ENCODE data around the gene KIAA0930.
A peak's percentile ranks its signal among the peaks of the same experiment; 100 is the strongest.

KIAA0930 gene

DNA sequence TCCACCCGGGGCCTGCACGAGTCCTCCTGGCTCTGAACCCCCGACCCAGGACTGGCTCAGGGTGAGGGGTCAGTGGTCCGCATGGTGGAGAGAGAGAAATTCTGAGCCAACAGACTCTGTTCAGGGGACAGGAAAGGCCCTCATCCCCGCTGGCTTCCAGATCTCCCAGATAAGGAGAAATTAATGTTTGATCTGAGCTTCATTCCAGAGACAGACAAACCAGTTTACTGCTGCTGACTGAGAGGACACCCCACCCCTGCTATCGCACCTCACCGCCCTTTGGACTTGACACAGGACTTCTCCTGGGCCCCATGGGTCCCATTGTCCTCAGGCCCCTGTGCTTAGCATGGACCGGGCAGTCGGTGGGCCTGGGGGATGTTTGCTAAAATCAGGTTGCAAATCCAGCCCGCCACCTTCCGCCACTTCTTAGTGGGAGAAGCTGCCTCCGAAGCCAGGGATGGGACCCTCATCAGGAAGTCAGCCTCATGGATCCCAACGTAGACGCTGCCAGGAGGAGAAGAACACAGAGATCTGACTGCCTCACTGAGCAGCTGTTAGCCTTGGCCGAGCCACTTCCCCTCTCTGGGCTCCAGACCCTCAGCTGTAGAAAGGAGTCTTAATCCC is 32.9 kb upstream of the KIAA0930 start:
- Histone ChIP-seq H3K36me3 (ENCODE audit: control insufficient read depth in 2 of 2, insufficient read depth in 2 of 2, low read length in 2 of 2) (no peaks in the 10 kb centered on the region), H3K4me1 (ENCODE audit: control insufficient read depth, insufficient read depth, low read length) (peaks cover 20% of the 10 kb centered on the region), H3K9ac (ENCODE audit: low read length in 2 of 2) (no peak overlapping the region), H3K27me3 (ENCODE audit: control insufficient read depth in 1 of 2, insufficient read depth in 2 of 2, low read length in 2 of 2) (no peaks in the 10 kb centered on the region), H3K4me3 (ENCODE audit: low read length in 2 of 2) (no peak overlapping the region), H3K9me3 (ENCODE audit: control insufficient read depth in 2 of 2, low read length in 2 of 2) (no peaks in the 10 kb centered on the region), H3K27ac (ENCODE audit: low read length) (no peak overlapping the region)

DNA sequence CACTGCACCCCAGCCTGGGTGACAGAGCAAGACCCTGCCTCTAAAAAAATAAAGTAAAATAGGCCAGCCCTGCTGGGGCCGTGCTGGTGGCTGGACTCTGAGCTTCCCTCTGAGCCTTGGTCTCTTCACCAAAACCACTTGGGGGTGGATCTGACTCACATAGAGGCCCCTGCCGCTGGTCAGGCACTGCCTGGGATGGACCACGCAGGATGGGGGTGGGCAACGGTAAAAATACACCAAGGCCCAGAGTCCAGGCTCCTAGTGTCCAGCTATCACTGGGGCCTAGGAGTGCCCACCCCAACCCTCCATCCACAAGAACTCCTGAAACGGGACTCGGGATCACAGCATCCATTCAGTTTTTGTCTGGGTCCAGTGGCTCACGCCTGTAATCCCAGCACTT is 31.8 kb upstream of the KIAA0930 start:
- Histone ChIP-seq H3K4me1 (ENCODE audit: control insufficient read depth, insufficient read depth, low read length) (peaks cover 24% of the 10 kb centered on the region), H3K27me3 (ENCODE audit: control insufficient read depth in 1 of 2, insufficient read depth in 2 of 2, low read length in 2 of 2) (peaks cover 0 to 4% of the 10 kb centered on the region in 2 donors), H3K27ac (ENCODE audit: low read length) (peak overlapping the region; percentile 60), H3K4me3 (ENCODE audit: low read length in 2 of 2) (no peak overlapping the region), H3K36me3 (ENCODE audit: control insufficient read depth in 2 of 2, insufficient read depth in 2 of 2, low read length in 2 of 2) (no peaks in the 10 kb centered on the region), H3K9me3 (ENCODE audit: control insufficient read depth in 2 of 2, low read length in 2 of 2) (no peaks in the 10 kb centered on the region), H3K9ac (ENCODE audit: low read length in 2 of 2) (no peak overlapping the region)

- H3K36me3 ChIP-seq (ENCODE audit: control insufficient read depth in 2 of 2, insufficient read depth in 2 of 2, low read length in 2 of 2), result no peaks in the 10 kb centered on the region
- peaks cover 24% of the 10 kb centered on the region for H3K4me1 ChIP-seq (ENCODE audit: control insufficient read depth, insufficient read depth, low read length)
- peak overlapping the region in 1 of 2 donors; percentile 13 for H3K9ac ChIP-seq (ENCODE audit: low read length in 2 of 2)
- H3K9me3 ChIP-seq (ENCODE audit: control insufficient read depth in 2 of 2, low read length in 2 of 2), result no peaks in the 10 kb centered on the region
- H3K4me3 ChIP-seq (ENCODE audit: low read length in 2 of 2), result no peak overlapping the region
- H3K27me3 ChIP-seq (ENCODE audit: control insufficient read depth in 1 of 2, insufficient read depth in 2 of 2, low read length in 2 of 2), result peaks cover 0 to 4% of the 10 kb centered on the region in 2 donors
- peak overlapping the region; percentile 60 for H3K27ac ChIP-seq (ENCODE audit: low read length)
These were observed 31.0 kb upstream of the KIAA0930 start for GRCh38 chr22:45271667-45272201.

DNA sequence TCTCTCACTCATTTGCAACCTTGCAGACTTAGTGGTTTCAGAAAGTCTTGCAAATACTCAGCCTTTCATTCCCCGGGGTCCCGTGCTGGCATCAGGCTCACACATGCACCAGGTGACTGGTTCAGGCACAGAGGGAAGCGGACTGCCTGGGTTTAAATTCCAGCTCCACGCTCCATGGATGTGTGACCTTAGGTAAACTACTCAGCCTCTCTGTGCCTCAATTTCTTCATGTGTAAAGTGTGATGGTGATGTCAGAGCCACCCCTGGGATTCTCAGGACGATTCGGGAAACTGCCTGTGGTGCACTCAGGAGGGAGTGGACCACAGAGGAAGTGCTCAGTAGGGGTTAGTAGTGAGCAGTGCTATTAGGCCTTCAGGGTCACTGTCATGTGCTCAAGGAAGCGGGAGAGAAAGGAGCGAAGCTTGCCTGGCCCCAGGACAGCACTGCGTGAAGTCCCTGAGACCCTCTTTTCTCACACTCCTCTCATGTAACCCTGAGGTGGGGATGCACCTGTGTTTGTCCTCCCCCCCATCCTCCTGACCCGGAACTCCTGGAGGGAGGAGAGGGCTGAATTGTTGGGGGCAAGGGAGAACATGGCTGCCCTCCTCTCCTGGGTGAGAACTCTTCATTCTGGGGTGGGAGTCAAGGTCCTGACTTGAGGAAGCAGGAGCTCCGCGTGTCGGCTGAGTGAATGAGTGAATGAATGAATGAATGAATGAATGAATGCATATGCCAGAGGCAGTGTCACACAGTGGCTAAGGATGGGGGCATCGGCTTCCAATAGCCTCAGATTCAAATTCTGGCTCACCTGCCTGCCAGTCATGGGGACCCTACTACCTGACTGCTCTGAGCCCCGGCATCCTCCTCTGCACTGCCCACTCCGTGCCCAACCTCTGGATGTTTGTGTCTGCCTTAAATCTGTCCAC is 29.7 kb upstream of the KIAA0930 start:
- Histone ChIP-seq H3K4me1 (ENCODE audit: control insufficient read depth, insufficient read depth, low read length) (peaks cover 24% of the 10 kb centered on the region), H3K27me3 (ENCODE audit: control insufficient read depth in 1 of 2, insufficient read depth in 2 of 2, low read length in 2 of 2) (peaks cover 0 to 4% of the 10 kb centered on the region in 2 donors), H3K4me3 (ENCODE audit: low read length in 2 of 2) (no peak overlapping the region), H3K27ac (ENCODE audit: low read length) (no peak overlapping the region), H3K9ac (ENCODE audit: low read length in 2 of 2) (no peak overlapping the region), H3K9me3 (ENCODE audit: control insufficient read depth in 2 of 2, low read length in 2 of 2) (no peaks in the 10 kb centered on the region), H3K36me3 (ENCODE audit: control insufficient read depth in 2 of 2, insufficient read depth in 2 of 2, low read length in 2 of 2) (no peaks in the 10 kb centered on the region)

DNA sequence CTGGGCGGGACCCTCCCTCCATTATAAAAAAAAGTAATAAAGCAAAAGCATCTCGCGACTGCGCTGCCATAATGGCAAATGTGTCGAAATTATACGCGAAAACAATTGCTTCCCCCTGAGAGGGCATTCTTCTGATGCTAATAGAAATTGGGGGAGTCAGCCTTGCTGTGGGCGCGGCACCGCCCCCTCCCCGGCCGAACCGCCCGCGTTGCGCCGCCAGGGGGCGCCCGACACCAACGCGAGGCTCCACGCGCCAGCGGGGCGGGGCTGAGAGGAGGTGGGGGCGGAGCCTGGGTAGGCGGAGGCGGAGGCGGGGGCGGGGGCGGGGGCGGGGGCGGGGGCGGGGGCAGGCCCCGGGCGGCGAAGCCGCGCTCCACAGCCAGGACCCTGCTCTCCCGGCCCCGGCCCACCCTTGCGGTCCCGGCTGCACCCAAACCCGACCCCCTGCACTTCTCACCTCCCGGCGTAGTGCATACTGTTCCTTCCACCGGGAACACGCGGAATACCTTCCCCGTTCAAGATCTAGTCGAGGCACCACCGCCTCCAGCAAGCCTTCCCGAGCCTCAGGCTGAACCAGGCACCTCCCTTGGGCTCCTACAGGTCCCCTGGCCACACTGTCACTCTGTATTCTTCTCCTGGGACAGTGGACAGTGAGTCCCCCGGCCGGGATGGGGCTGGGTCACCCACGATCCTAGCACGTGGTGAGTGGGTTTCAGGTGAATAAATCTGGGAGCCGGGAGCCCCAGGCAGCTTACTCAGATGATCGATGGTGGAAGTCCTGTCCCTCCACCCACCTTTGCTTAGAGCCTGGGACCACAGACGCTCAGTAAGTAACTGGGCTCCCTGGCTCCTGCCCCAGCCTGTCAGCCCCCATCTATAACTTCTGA is 28.5 kb upstream of the KIAA0930 start:
- Histone ChIP-seq H3K27ac (ENCODE audit: low read length) (no peak overlapping the region), H3K4me1 (ENCODE audit: control insufficient read depth, insufficient read depth, low read length) (peaks cover 24% of the 10 kb centered on the region), H3K9me3 (ENCODE audit: control insufficient read depth in 2 of 2, low read length in 2 of 2) (no peaks in the 10 kb centered on the region), H3K9ac (ENCODE audit: low read length in 2 of 2) (peak overlapping the region; percentile 29 to 55), H3K27me3 (ENCODE audit: control insufficient read depth in 1 of 2, insufficient read depth in 2 of 2, low read length in 2 of 2) (peaks cover 0 to 4% of the 10 kb centered on the region in 2 donors), H3K36me3 (ENCODE audit: control insufficient read depth in 2 of 2, insufficient read depth in 2 of 2, low read length in 2 of 2) (no peaks in the 10 kb centered on the region), H3K4me3 (ENCODE audit: low read length in 2 of 2) (peak overlapping the region; percentile 73 to 81)

DNA sequence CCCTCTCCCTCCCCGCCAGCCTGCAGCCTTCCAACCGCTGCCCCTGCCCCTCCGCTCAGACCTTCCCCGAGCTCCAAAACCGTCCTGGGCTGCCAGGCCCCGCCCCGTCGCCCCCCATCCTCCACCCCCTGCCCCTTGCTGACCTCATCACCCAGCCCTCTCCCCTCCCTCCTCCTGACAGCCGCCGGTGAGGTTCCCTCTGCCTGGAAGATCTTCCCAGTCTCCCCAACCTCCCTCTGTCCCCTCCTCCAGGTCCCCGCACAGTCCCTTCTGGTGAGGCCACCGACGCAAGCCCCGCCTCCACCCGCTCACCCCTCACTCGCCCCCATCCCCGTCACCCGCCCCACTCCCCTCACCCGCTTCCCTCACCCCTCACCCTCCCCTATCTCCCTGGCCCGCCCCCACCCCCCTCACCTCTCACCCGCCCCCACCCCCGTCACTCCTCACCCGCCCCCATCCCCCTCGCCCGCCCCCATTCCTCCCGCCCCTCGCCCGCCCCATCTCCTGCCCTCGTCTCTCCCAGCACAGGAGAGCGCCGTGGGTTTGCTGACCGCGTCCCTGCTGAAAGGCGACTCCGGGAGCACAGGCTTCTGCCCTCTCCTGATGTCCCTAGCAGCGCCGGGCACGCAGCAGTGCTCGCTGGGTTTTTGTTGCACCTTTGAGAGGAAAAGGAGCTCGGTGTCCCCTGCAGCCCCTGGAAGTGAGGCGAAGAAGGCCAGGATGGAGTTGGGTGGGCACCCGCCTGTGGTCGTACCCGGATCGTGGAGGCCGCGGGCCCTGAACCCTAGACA is 27.7 kb upstream of the KIAA0930 start:
- H3K4me3 ChIP-seq (ENCODE audit: low read length in 2 of 2), result peak overlapping the region; percentile 67 to 81
- peaks cover 28% of the 10 kb centered on the region for H3K4me1 ChIP-seq (ENCODE audit: control insufficient read depth, insufficient read depth, low read length)
- H3K27ac ChIP-seq (ENCODE audit: low read length), result no peak overlapping the region

GRCh38 chr22:45265535-45265934 is 24.8 kb upstream of the KIAA0930 start:
- Histone ChIP-seq H3K36me3 (ENCODE audit: control insufficient read depth in 2 of 2, insufficient read depth in 2 of 2, low read length in 2 of 2) (no peaks in the 10 kb centered on the region), H3K9me3 (ENCODE audit: control insufficient read depth in 2 of 2, low read length in 2 of 2) (no peaks in the 10 kb centered on the region), H3K9ac (ENCODE audit: low read length in 2 of 2) (no peak overlapping the region), H3K27me3 (ENCODE audit: control insufficient read depth in 1 of 2, insufficient read depth in 2 of 2, low read length in 2 of 2) (peaks cover 0 to 4% of the 10 kb centered on the region in 2 donors), H3K27ac (ENCODE audit: low read length) (no peak overlapping the region), H3K4me1 (ENCODE audit: control insufficient read depth, insufficient read depth, low read length) (peaks cover 24% of the 10 kb centered on the region), H3K4me3 (ENCODE audit: low read length in 2 of 2) (no peak overlapping the region)

More for the DNA sequence above, 27.7 kb upstream of the KIAA0930 start:
- Histone ChIP-seq H3K9me3 (ENCODE audit: control insufficient read depth in 2 of 2, low read length in 2 of 2) (no peaks in the 10 kb centered on the region), H3K36me3 (ENCODE audit: control insufficient read depth in 2 of 2, insufficient read depth in 2 of 2, low read length in 2 of 2) (no peaks in the 10 kb centered on the region), H3K9ac (ENCODE audit: low read length in 2 of 2) (peak overlapping the region in 1 of 2 donors; percentile 55), H3K27me3 (ENCODE audit: control insufficient read depth in 1 of 2, insufficient read depth in 2 of 2, low read length in 2 of 2) (peaks cover 0 to 4% of the 10 kb centered on the region in 2 donors)

DNA sequence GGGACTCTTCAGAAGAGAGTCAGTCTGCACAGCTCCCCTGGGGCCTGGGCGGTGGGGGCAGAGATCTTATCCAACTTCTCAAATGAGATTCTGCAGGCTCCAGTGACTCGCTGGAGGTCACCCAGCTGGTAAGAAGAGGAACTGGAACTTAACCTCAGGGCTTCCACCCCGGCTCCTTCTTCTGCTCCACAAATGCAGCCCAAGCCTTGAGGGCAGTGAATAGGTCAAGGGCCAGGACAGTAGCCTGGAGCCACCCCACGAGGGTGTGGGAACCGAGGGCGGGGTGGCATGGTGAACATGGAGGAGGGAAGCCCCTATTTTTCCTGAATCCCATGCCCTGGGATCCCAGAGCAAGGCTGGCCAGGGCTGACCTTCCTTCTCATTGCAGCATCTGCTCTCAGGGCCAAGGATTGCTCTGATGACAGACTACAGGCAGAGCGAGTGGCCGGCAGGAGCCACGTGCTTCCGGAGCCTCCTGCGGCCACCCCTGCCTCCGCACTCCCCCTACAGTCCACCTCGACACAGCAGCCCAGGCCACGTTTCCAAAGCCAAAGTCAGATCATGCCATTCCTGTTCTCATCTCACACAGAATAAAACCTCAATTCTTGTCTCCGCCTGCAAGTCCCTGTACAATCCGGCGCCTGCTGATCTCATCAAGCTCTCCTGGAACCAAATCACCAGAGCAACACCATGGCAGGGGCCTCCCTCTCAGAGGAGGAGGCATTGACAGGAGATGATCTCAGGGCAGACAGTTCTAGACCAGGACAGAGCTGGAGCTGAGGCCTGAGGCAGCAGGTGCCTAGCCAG is 23.0 kb upstream of the KIAA0930 start:
- H3K9ac ChIP-seq (ENCODE audit: low read length in 2 of 2), result no peak overlapping the region

GRCh38 chr22:45262931-45263462 is 22.3 kb upstream of the KIAA0930 start:
- H3K4me1 ChIP-seq (ENCODE audit: control insufficient read depth, insufficient read depth, low read length), result peaks cover 13% of the 10 kb centered on the region
- peaks cover 0 to 4% of the 10 kb centered on the region in 2 donors for H3K27me3 ChIP-seq (ENCODE audit: control insufficient read depth in 1 of 2, insufficient read depth in 2 of 2, low read length in 2 of 2)
- no peak overlapping the region for H3K9ac ChIP-seq (ENCODE audit: low read length in 2 of 2)
- no peaks in the 10 kb centered on the region for H3K36me3 ChIP-seq (ENCODE audit: control insufficient read depth in 2 of 2, insufficient read depth in 2 of 2, low read length in 2 of 2)
- H3K4me3 ChIP-seq (ENCODE audit: low read length in 2 of 2), result no peak overlapping the region
- peak overlapping the region; percentile 6 for H3K27ac ChIP-seq (ENCODE audit: low read length)
- no peaks in the 10 kb centered on the region for H3K9me3 ChIP-seq (ENCODE audit: control insufficient read depth in 2 of 2, low read length in 2 of 2)

More for the DNA sequence above, 23.0 kb upstream of the KIAA0930 start:
- Histone ChIP-seq H3K27me3 (ENCODE audit: control insufficient read depth in 1 of 2, insufficient read depth in 2 of 2, low read length in 2 of 2) (peaks cover 0 to 4% of the 10 kb centered on the region in 2 donors), H3K4me3 (ENCODE audit: low read length in 2 of 2) (no peak overlapping the region), H3K27ac (ENCODE audit: low read length) (peak overlapping the region; percentile 6), H3K9me3 (ENCODE audit: control insufficient read depth in 2 of 2, low read length in 2 of 2) (no peaks in the 10 kb centered on the region), H3K4me1 (ENCODE audit: control insufficient read depth, insufficient read depth, low read length) (peaks cover 14% of the 10 kb centered on the region), H3K36me3 (ENCODE audit: control insufficient read depth in 2 of 2, insufficient read depth in 2 of 2, low read length in 2 of 2) (no peaks in the 10 kb centered on the region)

Data from stomach smooth muscle (tissue), 2 donors.